ENCODE measurements around the gene MEGF11. TPM values are rescaled to one million over a fixed set of nuclear protein-coding genes. Genes with fewer than 3 reads are reported as not detected.

MEGF11 gene
- total RNA-seq, 4 donors from 2014 or later: 0.23 to 0.33 TPM; not detected in 2

- no peak overlapping the region for H3K27ac ChIP-seq (replicated peaks in 1 of 4)
- H3K27me3 ChIP-seq: no peaks in the 10 kb centered on the region
- H3K36me3 ChIP-seq: peaks cover 0 to 57% (median 35%) of the 10 kb centered on the region in 4 donors
- TF ChIP-seq POLR2AphosphoS5 (IDR thresholded peaks at IDR 0.05) (no peak), EP300 (IDR thresholded peaks at IDR 0.05) (no peak), POLR2A (IDR thresholded peaks at IDR 0.05; ENCODE audit: low read depth) (no peak)
- TF ChIP-seq, protein P1, sequence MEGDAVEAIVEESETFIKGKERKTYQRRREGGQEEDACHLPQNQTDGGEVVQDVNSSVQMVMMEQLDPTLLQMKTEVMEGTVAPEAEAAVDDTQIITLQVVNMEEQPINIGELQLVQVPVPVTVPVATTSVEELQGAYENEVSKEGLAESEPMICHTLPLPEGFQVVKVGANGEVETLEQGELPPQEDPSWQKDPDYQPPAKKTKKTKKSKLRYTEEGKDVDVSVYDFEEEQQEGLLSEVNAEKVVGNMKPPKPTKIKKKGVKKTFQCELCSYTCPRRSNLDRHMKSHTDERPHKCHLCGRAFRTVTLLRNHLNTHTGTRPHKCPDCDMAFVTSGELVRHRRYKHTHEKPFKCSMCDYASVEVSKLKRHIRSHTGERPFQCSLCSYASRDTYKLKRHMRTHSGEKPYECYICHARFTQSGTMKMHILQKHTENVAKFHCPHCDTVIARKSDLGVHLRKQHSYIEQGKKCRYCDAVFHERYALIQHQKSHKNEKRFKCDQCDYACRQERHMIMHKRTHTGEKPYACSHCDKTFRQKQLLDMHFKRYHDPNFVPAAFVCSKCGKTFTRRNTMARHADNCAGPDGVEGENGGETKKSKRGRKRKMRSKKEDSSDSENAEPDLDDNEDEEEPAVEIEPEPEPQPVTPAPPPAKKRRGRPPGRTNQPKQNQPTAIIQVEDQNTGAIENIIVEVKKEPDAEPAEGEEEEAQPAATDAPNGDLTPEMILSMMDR (IDR thresholded peaks at IDR 0.05): no peak
- no peak overlapping the region for H3K4me3 ChIP-seq
- no peaks in the 10 kb centered on the region for H3K9me3 ChIP-seq
- intact Hi-C loops (cut with DNase I): no loop called here
- H3K4me1 ChIP-seq: peaks cover 0 to 12% (median 10%) of the 10 kb centered on the region in 4 donors
- 97% methylated on average over 6 of the region's 13 CpGs for WGBS
- DNase-seq (ENCODE audit: extremely low spot score): no peak
These were observed 339.8 kb downstream of the MEGF11 start for GRCh38 chr15:65913631-65914199.

DNA sequence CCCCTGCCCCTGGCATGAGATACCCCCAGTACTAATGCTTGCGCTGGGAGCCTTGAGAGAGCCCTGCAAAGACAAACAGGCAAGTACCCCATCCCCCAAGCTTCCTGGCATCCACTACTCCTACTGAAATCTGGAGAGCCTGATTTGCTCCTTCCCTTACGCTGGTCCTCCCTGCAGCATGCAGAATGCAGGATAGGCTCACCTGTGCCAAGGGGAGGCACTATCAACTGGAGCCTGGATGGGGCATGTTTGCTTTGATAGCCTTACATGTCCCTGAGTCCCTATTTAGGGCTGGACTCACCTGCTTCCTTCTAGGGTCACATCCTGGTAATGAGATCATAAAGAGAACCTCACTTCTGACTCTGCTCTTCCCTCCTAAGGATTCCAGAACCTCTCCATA, 341.3 kb downstream of the MEGF11 start:
- intact Hi-C loops (cut with DNase I): no loop called here

DNA sequence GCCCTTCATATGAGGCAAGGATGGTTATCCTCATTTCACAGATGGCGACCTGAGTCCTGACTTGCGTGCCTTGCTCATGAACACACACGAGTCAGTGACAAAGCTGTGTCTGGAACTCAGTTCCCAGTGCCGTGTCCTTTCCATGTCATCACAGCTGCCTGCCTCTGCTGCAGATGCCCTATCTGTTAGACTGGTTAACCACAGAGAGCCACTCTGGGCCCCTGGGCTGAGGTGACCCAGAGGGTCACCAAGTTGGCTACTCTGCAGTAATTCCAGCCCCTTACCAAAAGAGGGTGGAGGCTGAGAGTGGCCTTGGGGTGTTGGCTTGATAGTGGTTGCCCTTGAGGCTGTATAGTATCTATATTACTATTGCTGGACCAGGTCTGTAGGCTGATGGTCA, 343.2 kb downstream of the MEGF11 start:
- no peak overlapping the region for H3K27ac ChIP-seq (replicated peaks in 1 of 4)
- no peaks in the 10 kb centered on the region for H3K27me3 ChIP-seq
- no peaks in the 10 kb centered on the region for H3K9me3 ChIP-seq
- H3K4me3 ChIP-seq: no peak overlapping the region
- no peak for DNase-seq (ENCODE audit: extremely low spot score)
- H3K4me1 ChIP-seq: no peaks in the 10 kb centered on the region
- 93% methylated on average over 4 of the region's 4 CpGs for WGBS
- TF ChIP-seq, protein P1 (IDR thresholded peaks at IDR 0.05): no peak
- TF ChIP-seq POLR2A (IDR thresholded peaks at IDR 0.05; ENCODE audit: low read depth): no peak
- TF ChIP-seq POLR2AphosphoS5 (IDR thresholded peaks at IDR 0.05): no peak
- TF ChIP-seq EP300 (IDR thresholded peaks at IDR 0.05): no peak
- H3K36me3 ChIP-seq: peaks cover 6 to 80% (median 59%) of the 10 kb centered on the region in 4 donors
- intact Hi-C loops (cut with DNase I): no loop called here

More for the DNA sequence above, 341.3 kb downstream of the MEGF11 start:
- H3K4me3 ChIP-seq: no peak overlapping the region
- 100% methylated on average over 2 of the region's 2 CpGs for WGBS
- no peaks in the 10 kb centered on the region for H3K9me3 ChIP-seq
- TF ChIP-seq POLR2A (IDR thresholded peaks at IDR 0.05; ENCODE audit: low read depth) (no peak), EP300 (IDR thresholded peaks at IDR 0.05) (no peak), POLR2AphosphoS5 (IDR thresholded peaks at IDR 0.05) (no peak)
- TF ChIP-seq, protein P1 (IDR thresholded peaks at IDR 0.05): no peak
- H3K4me1 ChIP-seq: peaks cover 0 to 12% (median 10%) of the 10 kb centered on the region in 4 donors
- no peak for DNase-seq (ENCODE audit: extremely low spot score)
- H3K27me3 ChIP-seq: no peaks in the 10 kb centered on the region
- H3K27ac ChIP-seq (replicated peaks in 1 of 4): no peak overlapping the region
- H3K36me3 ChIP-seq: peaks cover 0 to 67% (median 45%) of the 10 kb centered on the region in 4 donors

DNA sequence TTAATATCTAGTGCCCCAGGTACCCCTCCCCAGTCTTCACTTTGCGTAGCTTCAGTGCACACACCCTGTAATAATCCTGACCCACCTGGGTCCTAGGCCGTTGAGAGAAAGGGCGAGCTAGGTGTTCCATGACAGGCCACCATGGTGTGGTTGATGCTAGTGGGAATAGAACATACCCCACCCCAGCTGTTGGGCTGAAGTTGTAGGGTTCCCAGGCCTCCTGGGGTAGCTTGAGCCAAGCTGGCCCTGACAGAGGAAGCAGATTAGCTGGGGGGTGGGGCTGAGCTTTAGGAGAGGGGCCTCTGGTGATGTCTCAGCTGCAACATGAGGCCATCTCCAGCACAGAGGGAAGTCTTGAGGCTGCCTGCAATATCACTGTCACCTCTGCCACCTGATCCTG, 343.7 kb downstream of the MEGF11 start:
- no peak for DNase-seq (ENCODE audit: extremely low spot score)
- no peak overlapping the region for H3K27ac ChIP-seq (replicated peaks in 1 of 4)
- WGBS: 100% methylated on average over 3 of the region's 3 CpGs
- peaks cover 6 to 81% (median 64%) of the 10 kb centered on the region in 4 donors for H3K36me3 ChIP-seq
- H3K9me3 ChIP-seq: no peaks in the 10 kb centered on the region
- intact Hi-C loops (cut with DNase I): no loop called here
- H3K4me1 ChIP-seq: no peaks in the 10 kb centered on the region
- no peaks in the 10 kb centered on the region for H3K27me3 ChIP-seq
- no peak overlapping the region for H3K4me3 ChIP-seq
- TF ChIP-seq POLR2A (IDR thresholded peaks at IDR 0.05; ENCODE audit: low read depth) (no peak), POLR2AphosphoS5 (IDR thresholded peaks at IDR 0.05) (no peak), EP300 (IDR thresholded peaks at IDR 0.05) (no peak)
- TF ChIP-seq, protein P1 (IDR thresholded peaks at IDR 0.05): no peak

DNA sequence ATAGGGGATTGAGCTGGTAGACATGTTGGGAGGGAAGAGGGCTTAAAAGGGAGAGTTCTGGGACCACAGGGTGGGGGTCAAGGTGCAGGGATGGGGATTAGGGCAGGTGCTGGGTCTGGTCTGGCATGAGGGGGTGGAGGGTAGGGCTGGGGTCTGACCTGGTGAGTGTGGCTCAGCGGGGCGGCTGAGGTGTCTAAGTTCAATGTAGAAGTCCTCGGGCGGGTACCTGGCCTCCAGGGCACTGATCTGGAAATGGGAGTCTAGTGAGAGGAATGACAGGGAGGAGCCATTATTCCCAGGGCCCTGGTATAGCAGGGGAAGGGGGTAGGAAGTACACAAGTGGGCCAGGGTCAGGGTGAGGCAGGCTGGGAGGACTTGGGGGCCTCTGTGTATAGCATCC, 344.7 kb downstream of the MEGF11 start:
- Histone ChIP-seq H3K4me3 (no peak overlapping the region), H3K9me3 (no peaks in the 10 kb centered on the region), H3K27me3 (no peaks in the 10 kb centered on the region), H3K27ac (replicated peaks in 1 of 4) (no peak overlapping the region), H3K36me3 (peaks cover 6 to 91% (median 70%) of the 10 kb centered on the region in 4 donors), H3K4me1 (peaks cover 0 to 4% (median 0%) of the 10 kb centered on the region in 4 donors)
- 97% methylated on average over 4 of the region's 4 CpGs for WGBS
- no peak for DNase-seq (ENCODE audit: extremely low spot score)
- TF ChIP-seq, protein P1 (IDR thresholded peaks at IDR 0.05): no peak
- no peak for TF ChIP-seq EP300 (IDR thresholded peaks at IDR 0.05)
- intact Hi-C loops (cut with DNase I): no loop called here
